GM18498 (cell line): ENCODE measurements around the gene CRB1.
"Not testable (repeated sequence)": the region's sequence is repeated elsewhere in the genome, so short reads cannot be mapped to it uniquely, and the experiment has no call there.

Source experiments
- ATAC-seq: cut with Tn5 transposase; IDR thresholded peaks from one replicate; pipeline ENCODE4 v1.9.1; 2021; ENCODE audit warnings: mild to moderate bottlenecking, moderate library complexity; ENCODE audit not compliant: unreplicated experiment

CRB1 gene

DNA sequence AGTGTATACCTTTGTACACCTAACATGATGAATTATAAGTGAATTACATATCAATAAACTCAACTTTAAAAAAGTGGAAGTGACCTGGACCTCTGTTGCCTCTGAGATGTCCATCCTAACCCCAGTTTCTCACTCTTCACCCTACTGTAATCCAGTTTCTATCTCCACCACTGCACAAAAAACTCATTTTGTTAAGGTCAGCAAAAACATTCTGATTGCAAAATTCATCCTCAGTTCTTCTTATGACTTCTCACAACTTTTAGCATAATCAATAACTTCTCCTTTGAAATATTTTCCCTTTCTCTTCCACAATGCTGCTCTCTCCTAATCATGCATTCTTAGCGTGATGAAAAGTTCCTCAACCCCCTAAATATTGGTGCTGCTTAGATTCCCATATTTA is 129.8 kb downstream of the CRB1 start:
- ATAC-seq: no peak

DNA sequence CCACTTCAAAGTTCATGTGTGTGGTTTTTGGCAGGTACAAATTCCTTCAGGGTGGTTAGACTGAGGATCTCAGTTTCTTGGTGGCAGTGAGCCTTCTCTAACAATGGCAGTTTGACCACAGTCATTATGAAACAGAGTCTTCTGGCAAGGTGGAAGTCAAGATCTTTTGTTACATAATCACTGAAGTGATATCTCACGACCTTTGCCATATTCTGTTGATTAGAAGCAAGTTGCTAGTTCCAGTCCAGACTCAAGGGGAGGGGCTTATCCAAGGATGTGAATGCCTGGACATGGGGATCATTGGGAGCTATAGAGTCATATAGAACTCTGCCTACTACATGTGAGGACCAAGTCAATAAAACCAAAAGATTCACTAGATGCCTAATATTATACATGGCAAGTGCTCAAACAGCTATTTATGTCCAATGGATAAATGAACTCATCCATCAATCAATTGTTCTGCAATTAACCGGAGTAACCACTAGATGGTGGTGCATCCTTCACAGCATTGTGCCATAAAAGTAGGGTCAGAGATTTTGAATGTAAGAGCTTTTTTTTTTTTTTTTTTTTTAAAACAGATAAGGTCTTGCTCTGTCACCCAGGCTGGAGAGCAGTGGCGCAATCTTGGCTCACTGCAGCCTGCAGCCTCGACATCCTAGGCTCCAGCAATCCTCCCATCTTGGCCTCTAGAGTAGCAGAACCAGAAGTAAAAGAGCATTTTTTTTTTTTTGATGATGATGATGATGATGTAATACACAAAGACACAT is 131.9 kb downstream of the CRB1 start:
- ATAC-seq: peak; percentile 91

DNA sequence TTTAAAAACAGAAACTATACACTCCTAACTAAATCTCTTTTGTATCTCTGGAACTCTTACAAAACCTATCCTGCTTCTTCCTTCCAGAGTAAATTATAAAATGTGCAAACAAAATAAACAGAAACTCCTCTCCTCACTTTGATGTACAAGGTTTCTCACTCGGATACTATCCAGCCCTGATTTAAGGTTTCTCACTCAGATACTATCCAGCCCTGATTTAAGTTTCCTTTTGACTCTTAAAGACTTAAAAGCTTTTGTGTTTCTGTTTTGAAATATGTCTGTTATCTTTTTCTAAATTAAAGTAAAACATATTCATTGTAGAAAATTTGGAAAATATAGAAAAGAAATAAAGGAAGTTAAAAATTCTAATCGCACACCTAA is 132.5 kb downstream of the CRB1 start:
- no peak for ATAC-seq

DNA sequence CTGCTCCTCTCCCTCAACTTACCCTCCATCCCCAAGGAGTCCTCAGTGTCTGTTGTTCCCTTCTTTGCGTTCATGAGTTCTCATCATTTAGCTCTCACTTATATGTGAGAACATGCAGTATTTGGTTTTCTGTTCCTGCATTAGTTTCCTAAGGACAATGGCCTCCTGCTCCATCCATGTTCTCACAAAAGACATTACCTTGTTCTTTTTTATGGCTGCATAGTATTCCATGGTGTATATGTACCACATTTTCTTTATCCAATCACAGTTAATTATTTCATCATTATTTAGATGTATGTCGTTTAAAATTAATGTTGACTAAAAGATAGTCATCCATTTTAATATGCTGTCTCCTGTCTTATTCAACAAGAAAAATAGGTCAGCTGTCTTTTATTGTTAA is 134.1 kb downstream of the CRB1 start:
- ATAC-seq: no peak

DNA sequence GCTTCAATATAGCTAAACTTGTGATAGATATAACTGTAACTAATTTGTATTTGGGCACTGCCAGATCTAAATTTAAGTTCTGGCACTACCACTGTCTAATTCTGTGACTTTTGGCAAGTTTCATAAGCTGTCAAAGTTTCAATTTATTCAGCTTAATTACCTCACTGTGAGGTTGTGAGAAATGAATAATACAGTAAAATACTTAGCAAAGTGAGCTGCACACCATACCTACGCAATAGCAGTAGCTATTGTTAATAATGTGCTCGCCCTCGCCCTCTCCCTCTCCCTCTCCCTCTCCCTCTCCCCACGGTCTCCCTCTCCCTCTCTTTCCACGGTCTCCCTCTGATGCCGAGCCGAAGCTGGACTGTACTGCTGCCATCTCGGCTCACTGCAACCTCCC is 136.7 kb downstream of the CRB1 start:
- ATAC-seq: not testable (repeated sequence)

DNA sequence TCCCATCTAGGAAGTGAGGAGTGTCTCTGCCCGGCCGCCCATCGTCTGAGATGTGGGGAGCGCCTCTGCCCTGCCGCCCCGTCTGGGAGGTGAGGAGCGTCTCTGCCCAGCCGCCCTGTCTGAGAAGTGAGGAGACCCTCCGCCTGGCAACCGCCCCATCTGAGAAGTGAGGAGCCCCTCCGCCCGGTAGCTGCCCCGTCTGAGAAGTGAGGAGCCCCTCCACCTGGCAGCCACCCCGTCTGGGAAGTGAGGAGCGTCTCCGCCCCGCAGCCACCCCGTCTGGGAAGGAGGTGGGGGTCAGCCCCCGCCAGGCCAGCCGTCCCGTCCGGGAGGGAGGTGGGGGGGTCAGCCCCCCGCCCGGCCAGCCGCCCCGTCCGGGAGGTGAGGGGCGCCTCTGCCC is 137.6 kb downstream of the CRB1 start:
- not testable (repeated sequence) for ATAC-seq

DNA sequence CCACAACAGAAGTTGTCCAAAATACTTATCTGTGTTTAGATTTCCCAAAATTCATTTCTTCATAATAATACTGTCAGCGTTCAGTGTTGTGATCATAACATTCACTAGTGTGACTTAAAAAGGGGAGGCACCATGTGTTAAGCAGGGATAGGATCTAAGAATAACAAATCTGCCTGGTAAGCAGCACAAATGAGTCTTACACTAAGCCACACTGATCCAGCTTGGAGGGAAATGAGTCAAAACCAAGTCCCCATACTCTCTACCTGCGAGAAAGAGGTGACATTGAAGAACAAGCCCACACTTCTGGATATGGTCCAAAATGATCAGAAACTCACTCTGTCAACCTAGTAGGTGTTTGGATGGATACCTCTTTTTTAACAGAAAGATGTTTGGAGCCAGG is 145.5 kb downstream of the CRB1 start:
- ATAC-seq: no peak

DNA sequence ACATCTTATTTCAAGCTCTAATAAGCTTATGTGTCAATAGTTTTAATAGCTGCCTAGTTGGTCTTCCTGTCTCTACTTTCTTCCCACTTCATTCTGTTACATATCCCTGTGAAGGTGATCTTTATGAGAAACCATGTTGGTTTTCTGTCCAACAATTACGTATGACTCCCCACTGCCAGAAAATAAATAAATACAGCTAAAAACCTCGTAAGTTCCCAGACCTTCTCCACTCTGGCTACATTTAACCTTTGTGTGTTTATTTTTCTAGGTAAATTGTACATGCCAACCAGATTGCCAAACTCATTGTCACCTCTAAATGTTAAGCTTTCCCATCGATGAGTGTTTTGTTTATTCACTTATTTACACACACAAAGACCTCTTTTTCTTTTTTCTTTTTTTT is 147.2 kb downstream of the CRB1 start:
- ATAC-seq: no peak

DNA sequence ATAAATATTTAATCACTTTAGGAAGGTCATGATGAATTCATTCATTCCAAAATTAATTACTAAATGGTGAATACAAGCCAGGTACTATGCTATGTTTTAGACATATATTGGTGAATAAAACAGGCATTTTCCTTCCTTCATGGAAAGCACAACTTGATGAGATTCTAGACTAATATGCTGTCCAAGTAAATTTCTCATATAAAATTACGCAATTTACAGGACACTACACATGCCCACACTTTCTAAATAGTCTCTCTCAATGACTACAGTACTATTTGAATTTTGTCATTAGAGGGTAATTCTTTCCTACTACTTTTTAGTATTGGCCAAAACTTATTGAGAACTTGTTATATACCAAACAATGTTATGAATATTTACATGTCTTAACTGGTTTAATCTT is 150.6 kb downstream of the CRB1 start:
- no peak for ATAC-seq

DNA sequence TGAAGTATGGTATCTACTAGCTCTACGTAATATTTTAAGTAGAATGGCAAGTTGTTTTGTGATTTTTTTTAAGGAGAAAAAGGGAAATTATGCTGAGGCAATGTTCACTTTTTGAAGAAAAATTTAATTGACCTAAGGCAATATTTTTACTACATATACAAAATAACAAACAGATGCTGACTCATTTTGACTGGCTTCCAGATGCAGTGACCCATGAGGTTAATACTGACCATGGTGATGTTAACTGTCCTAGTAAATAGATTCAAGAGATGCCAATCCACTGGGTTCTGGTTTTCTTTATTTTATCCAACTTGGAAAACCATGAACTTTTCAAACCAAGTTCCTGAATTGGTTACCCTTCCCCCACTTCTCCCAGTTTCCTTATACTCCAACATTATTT is 154.9 kb downstream of the CRB1 start:
- ATAC-seq: no peak

DNA sequence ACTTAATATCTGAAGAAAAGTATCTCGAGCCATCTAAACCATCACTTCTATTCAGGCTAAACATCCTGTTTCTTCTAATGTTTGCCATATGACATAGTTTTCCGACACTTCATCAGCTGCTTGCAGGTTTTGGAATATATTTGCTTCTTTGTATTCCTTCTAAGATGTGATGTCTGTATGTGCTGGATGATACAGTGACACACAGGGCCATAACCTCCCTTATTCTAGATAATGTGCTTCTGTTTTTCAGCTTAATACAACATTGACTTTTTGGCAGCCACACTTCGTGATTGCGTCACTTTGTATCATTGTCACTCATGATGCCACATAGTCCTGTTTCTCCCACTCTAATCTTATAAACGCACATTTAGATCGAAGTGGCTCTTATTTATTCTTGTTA is 156.3 kb downstream of the CRB1 start:
- ATAC-seq: no peak

DNA sequence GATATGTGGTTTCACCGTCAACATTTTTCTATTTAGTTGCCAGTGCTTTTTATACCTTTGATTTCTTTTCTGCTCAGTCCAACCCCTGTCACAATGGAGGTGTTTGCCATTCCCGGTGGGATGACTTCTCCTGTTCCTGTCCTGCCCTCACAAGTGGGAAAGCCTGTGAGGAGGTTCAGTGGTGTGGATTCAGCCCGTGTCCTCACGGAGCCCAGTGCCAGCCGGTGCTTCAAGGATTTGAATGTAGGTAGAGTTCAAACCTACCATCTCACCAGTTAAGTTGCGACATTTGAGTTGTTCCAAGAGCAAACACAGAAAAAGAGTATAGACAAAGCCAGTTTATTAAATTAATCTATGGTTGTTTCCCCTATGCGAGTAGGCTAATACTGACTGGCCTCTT is 161.3 kb downstream of the CRB1 start:
- ATAC-seq: no peak

DNA sequence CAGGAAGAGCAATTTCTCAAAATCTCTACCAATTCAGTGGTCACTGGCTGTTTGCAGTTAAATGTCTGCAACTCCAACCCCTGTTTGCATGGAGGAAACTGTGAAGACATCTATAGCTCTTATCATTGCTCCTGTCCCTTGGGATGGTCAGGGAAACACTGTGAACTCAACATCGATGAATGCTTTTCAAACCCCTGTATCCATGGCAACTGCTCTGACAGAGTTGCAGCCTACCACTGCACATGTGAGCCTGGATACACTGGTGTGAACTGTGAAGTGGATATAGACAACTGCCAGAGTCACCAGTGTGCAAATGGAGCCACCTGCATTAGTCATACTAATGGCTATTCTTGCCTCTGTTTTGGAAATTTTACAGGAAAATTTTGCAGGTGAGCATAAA is 167.2 kb downstream of the CRB1 start:
- no peak for ATAC-seq

DNA sequence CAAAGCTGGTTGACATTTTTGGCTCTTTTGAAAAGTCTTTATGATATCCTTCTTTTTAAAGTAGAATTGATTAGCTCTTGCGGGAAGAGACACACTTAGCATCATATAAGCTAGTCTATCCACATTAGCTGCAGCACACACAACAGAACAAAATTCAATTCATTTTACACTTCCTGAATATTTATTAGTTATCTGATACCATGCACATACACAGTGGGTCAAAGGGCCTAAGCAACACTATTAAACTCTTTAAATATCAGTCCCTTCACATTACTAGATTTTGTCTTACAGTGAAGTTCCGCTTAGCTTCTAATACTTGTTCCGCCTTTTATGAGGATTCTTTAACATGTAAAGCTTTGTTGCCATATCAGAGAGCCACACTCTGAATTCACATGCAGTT is 169.5 kb downstream of the CRB1 start:
- ATAC-seq: no peak

DNA sequence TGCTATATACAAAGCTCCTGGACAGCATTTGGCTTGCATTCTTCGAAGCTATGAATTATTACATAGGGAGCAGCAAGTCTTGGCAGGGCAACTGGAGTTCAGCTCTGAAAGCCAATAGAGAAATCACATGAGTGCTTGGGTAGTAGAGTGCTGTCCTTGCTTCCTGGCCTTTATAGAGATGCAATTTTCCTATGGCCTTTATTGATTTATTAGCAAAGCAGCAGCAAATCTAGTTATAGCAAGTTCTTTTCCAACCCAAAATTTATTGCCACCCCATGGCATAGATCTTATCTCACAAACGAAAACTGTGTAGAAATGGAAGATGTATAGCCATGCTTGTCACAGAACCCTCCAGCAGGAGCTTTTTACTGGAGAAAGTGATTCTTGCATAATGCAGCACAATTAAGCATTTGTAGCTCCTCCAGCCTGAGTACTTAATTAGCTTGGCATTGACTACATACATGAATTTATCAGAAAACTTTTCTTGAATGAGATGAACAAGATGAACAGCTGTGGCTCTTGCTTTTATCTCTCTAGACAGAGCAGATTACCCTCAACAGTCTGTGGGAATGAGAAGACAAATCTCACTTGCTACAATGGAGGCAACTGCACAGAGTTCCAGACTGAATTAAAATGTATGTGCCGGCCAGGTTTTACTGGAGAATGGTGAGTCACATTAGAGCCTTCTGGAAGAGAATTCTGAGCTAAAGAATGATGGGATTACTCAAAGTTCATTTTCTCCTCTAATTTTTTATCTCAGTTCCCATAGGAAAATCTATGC is 170.1 kb downstream of the CRB1 start:
- ATAC-seq: no peak

DNA sequence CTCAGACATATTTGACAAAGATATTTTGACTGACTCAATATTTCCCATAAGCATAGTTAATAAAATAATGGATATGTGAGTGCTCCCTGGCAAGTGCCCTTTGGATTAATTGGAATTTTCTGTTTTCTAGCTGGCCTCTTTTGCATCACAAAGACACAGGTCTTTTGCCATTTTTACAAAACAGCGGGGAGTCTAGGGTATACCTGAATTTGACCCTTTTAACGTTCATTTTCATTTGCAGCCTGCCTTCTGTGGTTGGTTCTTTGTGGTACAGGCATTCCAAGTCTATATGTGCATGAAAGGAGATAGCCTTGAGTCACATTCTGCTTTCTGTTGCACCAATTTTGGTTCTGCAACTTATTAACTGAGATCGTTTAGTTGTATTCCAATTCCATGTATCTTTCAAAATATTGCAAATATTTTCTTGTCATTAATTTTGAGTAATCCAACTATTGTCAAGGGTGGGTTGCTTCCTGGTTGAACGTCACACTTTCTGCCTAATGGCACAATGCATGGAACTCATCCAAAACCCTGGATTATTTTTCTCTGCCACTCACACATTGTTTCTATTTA is 171.7 kb downstream of the CRB1 start:
- no peak for ATAC-seq

DNA sequence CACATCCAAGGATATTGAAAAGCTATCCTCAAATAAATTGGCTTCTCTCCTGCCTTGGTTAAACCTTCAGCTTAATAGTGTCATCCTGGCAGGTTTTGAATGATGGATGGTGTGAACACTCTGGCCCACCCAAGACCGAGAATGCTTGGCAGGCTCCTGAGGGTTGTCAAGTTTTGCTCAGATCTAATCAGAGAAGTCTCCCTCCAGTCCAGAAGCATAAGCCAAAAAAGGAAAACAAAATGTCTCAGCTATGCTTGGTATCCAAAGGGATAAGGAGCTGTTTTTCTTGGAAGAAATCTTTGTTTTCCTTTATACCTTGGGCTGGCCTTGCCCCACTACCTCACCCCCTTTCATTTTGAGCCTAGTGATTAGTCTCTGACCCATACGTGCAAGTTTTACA is 172.7 kb downstream of the CRB1 start:
- ATAC-seq: no peak

DNA sequence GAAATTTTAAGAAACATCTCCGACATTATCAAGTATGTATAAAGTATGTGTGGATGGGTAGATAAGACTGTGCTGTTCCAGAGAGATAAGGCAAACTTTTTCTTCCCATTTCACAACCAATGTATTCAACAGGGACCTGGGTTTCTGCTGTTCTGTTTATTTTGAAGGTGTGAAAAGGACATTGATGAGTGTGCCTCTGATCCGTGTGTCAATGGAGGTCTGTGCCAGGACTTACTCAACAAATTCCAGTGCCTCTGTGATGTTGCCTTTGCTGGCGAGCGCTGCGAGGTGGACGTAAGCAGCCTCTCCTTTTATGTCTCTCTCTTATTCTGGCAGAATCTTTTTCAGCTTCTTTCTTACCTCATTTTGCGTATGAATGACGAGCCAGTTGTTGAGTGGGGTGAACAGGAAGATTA is 174.0 kb downstream of the CRB1 start:
- no peak for ATAC-seq

DNA sequence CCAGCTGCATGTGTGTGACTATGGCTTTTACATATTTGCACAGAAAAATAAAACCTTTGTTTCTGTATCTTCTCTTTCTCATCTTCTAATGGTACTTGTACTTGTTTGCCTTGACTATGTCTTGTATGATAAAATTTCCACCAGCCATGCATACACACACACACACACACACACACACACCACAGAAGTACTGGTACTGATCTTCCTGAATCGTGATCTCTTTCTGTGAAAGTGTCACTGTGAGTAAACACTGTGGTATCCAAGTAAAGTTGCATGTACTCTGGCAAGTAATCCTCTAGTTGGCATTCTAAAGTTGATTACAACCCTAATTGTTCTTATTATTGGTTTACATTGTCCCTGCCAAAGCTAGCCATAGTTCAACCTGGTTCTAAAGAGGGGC is 176.7 kb downstream of the CRB1 start:
- ATAC-seq: no peak

DNA sequence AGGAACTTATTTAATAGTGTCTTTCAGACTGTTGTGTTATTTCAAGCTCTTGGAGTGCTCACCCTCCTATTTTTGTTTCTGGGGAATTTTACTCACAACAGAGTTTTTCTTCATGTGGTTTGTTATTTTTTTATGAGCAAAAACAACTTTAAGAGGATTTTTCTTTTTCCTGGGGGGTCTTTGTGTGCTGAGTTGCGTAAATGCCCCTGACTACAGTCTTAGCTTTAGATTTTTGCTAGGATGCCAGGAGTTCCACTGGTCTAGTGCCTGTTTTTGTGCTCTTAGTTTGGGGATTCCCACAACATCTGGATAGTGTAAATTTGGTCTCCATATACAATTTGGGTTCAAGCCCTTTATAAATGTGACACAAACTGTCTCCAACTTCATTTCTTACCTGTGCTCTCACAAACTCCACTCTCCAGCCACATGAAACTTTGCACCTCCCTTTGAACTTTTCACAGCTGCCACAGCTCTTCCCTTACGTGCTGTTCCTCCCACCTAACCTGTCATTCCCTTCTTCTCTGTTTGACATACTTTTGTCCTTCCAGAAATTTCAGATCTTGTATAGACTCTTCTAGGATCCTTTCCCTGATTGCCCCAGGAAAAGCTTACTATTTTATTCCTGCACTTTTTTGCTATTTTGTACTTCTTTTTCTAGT is 180.2 kb downstream of the CRB1 start:
- ATAC-seq: no peak

DNA sequence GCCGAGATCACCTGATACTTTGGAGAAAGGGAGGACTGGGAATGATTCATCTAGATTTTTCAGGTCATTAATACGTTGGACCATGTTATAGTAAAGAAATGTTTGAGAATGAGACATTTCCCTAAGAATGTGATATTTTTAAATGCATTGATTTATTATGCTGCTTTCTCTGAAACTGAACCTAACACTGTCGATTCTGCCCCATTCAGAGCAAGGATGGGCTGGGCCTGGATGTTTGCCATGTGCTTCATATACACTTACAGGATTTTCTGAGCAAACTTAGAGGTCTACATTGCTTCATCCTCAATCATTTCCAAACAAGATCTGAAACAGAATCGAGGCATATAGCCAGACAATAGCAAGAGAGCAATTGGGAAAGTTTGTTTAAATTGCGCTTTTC is 183.3 kb downstream of the CRB1 start:
- no peak for ATAC-seq
